ENCODE data around the gene PLEKHN1. TPM values are rescaled to one million over a fixed set of nuclear protein-coding genes. Genes with fewer than 3 reads are reported as not detected.
A peak's percentile ranks its signal among the peaks of the same experiment; 100 is the strongest.

The PLEKHN1 gene
- total RNA-seq, 1 experiment from 2014 or later: 0.11 TPM

DNA sequence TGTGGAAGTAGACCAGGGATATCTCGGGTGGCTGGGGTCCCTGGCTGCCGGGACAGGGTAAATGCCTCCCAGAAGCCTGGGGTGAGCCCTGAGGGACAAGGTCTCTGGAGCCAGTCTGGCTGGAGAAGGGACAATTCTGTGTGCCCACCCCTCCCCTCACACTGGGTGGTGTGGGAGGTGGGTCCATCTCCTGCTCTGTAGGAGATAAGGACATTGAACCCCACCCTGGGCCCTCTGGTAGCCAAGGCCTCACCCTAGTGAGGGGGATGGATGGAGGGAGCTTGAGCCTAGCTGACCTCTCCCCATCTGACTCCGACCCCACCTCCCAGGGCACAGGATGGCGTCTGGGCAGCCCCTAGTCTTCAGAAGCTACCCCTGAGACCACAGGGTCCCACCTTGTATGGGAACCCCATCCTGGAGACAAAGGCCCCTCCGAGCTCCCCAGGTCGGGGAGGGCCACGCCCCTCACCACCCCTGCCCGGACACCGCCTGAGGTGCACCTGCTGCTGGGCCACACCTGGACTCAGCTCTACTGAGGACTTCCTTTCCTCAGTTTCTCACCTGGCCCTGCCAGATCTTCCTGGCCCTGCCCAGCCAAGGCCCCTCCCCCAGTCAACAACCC, 58.0 kb downstream of the PLEKHN1 start:
- no peak for DNase-seq (ENCODE audit: low read depth)

GRCh38 chr1:1024771-1025699, 58.8 kb downstream of the PLEKHN1 start:
- peak; percentile 89 for DNase-seq (ENCODE audit: low read depth)

Other genes starting within 250 kb of the PLEKHN1 start
- 24.3 and 29.0 TPM in 2 replicates for gene SAMD11, start 42.6 kb upstream of the PLEKHN1 start, total RNA-seq (2014; rRNA removed; shearing (Covaris generic))
- gene NOC2L, start 7.2 kb upstream of the PLEKHN1 start, total RNA-seq (2014; rRNA removed; shearing (Covaris generic)): 256 and 271 TPM in 2 replicates
- gene KLHL17, start 5.9 kb upstream of the PLEKHN1 start, total RNA-seq (2014; rRNA removed; shearing (Covaris generic)): 9.4 and 13.9 TPM in 2 replicates
- gene PERM1, start 15.6 kb downstream of the PLEKHN1 start, total RNA-seq (2014; rRNA removed; shearing (Covaris generic)): not detected in 2 replicates
- gene HES4, start 33.6 kb downstream of the PLEKHN1 start, total RNA-seq (2014; rRNA removed; shearing (Covaris generic)): 30.1 and 36.3 TPM in 2 replicates
- 219 and 238 TPM in 2 replicates for gene ISG15, start 47.0 kb downstream of the PLEKHN1 start, total RNA-seq (2014; rRNA removed; shearing (Covaris generic))
- gene AGRN, start 53.6 kb downstream of the PLEKHN1 start, total RNA-seq (2014; rRNA removed; shearing (Covaris generic)): 66.6 and 72.0 TPM in 2 replicates
- gene RNF223, start 107.8 kb downstream of the PLEKHN1 start, total RNA-seq (2014; rRNA removed; shearing (Covaris generic)): not detected in 2 replicates
- 14.8 and 19.1 TPM in 2 replicates for gene C1orf159, start 149.6 kb downstream of the PLEKHN1 start, total RNA-seq (2014; rRNA removed; shearing (Covaris generic))
- not detected in 2 replicates for gene TTLL10, start 207.4 kb downstream of the PLEKHN1 start, total RNA-seq (2014; rRNA removed; shearing (Covaris generic))
- 0.89 and 1.9 TPM in 2 replicates for gene TNFRSF18, start 240.1 kb downstream of the PLEKHN1 start, total RNA-seq (2014; rRNA removed; shearing (Covaris generic))
- not detected in 2 replicates for gene TNFRSF4, start 247.7 kb downstream of the PLEKHN1 start, total RNA-seq (2014; rRNA removed; shearing (Covaris generic))

All from Daoy (cell line).